Measurements from ENCODE around the gene HOMER3. TPM values are rescaled to one million over a fixed set of nuclear protein-coding genes. Genes with fewer than 3 reads are reported as not detected.
A peak's percentile ranks its signal among the peaks of the same experiment; 100 is the strongest.

The HOMER3 gene
- total and polyA plus RNA-seq, 9 of the 15 experiments (the other 6 are each of a cell fraction or from before 2014, with no cell fraction given) = 1.3 to 5.1 (median 3.7) TPM; not detected in 2

DNA sequence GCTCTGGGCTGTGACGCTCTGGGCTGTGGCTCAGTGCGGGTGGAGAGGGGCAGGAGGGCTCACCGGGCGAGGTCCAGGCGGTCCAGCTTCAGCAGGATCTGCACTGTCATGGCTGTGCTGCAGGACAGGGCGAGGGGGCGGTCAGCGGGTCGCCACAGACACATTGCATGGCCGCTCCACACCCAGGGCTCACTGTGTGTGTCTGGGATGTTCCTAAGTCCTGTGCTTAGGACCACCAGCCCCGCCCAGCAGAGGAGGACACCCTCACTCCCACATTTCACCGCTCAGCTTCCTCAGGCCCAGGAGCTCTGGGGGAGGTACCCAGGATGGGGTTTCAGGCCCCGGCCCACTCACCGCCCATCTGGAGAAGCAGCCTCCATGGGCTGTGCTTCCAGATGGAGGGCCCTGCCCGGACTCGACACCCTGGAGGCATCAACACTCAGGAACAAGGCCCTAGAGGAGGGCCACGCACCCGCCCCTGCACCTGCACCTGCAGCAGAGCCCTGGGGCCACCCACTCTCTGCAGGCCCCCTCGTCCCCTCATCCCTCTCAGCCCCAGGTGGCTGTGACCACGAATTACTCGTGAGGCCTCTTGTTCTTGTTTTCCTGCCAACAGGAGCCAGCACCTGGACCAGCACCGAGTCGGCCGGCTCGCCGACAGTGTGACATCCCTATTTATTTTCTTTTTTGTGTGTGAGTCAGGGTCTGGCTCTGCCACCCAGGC, 35.3 kb downstream of the HOMER3 start (continued):
- TF ChIP-seq E2F3 (CRISPR knock-in tag; IDR thresholded peaks at IDR 0.05) (no peak), NFE2 (IDR thresholded peaks at IDR 0.05; ENCODE audit: low read depth) (peak; percentile 50), SUPT5H (IDR thresholded peaks at IDR 0.05) (peak; percentile 32; the same call in 1 of the 2 replicates), POLR2A (conservative IDR thresholded peaks at IDR 0.05) (peak; percentile 27; the same call in 1 of the 2 replicates), POLR2G (IDR thresholded peaks at IDR 0.05; ENCODE audit: low read depth, low read length) (peak; percentile 58)

DNA sequence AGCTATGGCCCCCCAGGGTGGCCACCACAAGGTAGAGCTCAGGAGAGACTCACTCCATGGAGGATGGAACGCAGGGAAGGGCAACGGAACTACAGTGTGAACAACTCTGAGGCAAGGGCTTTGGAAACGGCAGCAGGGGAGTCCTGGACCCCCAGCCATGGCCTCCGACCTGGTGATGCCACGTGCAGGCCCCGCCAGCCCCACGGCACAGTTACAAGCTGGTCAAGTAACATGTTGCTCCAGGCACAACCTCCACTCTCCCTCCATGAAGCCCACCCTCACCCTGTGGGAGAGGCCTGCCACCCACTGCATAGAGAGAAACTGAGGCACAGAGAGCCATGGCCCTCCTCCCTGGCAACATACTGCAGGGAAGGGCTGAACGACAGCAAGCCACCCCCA, 36.0 kb downstream of the HOMER3 start:
- ChIA-PET POLR2A (interaction anchor here (0.6 to 0.8 kb wide), 2 partner anchors 11 to 288 kb away, joined by 3 read pairs; no protein-coding TSS in a partner anchor), CTCF (ENCODE audit: low intra/inter-chr PET ratio) (no interaction called here)
- Histone ChIP-seq H3K27ac (ENCODE audit: extremely low read depth, low read depth, low read length) (no peak overlapping the region), H3K4me2 (ENCODE audit: insufficient read depth, low read length) (no peak overlapping the region), H3K36me3 (ENCODE audit: control insufficient read depth, insufficient read depth, low read length) (peaks cover 70% of the 10 kb centered on the region; the same call in 2 of the 3 replicates), H3K4me3 (no peak overlapping the region), H2AFZ (ENCODE audit: low read depth, low read length) (no peak overlapping the region), H3K9me3 (replicated peaks; ENCODE audit: control insufficient read depth, insufficient read depth, low read depth, low read length) (no peaks in the 10 kb centered on the region), H3K9me1 (ENCODE audit: control insufficient read depth, insufficient read depth, low read length) (no peaks in the 10 kb centered on the region), H3K4me1 (replicated peaks in 1 of 2; ENCODE audit: control insufficient read depth in 2 of 2, insufficient read depth in 2 of 2, low read length in 2 of 2) (peaks cover 0 to 45% of the 10 kb centered on the region in 2 experiments; a peak in 2 of 5 replicates), H4K20me1 (replicated peaks; ENCODE audit: control insufficient read depth, insufficient read depth, low read length) (0 out of 2 replicates have a peak, but pooled peaks cover 5% of the 10 kb centered on the region), H3K9ac (ENCODE audit: insufficient read depth in 1 of 2, low read depth in 2 of 2, low read length in 2 of 2) (no peak overlapping the region), H3K79me2 (ENCODE audit: control insufficient read depth, insufficient read depth, low read length) (no peaks in the 10 kb centered on the region), H3K27me3 (ENCODE audit: control insufficient read depth in 2 of 2, insufficient read depth in 2 of 2, low read length in 2 of 2) (no peaks in the 10 kb centered on the region)
- ATAC-seq (no peak), FAIRE-seq (no peak), DNase-seq (ENCODE audit: extremely low read depth in 1 of 4, low spot score in 3 of 4) (no peak)
- BruUV-seq (replicated peaks) = no TSS peak
- in situ Hi-C loops (cut with MboI) (no loop called here), intact Hi-C loops (cut with micrococcal nuclease) (no loop called here)
- no peak for TF ChIP-seq MYBL2 (IDR thresholded peaks at IDR 0.05; ENCODE audit: low read depth)
- TF ChIP-seq MYBL2 (CRISPR knock-in tag; IDR thresholded peaks at IDR 0.05; ENCODE audit: borderline replicate concordance) = no peak
- TF ChIP-seq ZNF778 (CRISPR knock-in tag; IDR thresholded peaks at IDR 0.05) = no peak
- TF ChIP-seq ADNP (tag; IDR thresholded peaks at IDR 0.05) = no peak
- no peak for TF ChIP-seq CBX2 (IDR thresholded peaks at IDR 0.05; ENCODE audit: insufficient read depth, low read length, poor library complexity, severe bottlenecking)
- WGBS (ENCODE audit: insufficient coverage, low coverage, missing lambda C conversion rate) = 90% methylated on average over 8 of the region's 8 CpGs
